ENCODE data around the gene TOMM6. TPM values are rescaled to one million over a fixed set of nuclear protein-coding genes. Genes with fewer than 3 reads are reported as not detected.
"Not testable (repeated sequence)": the region's sequence is repeated elsewhere in the genome, so short reads cannot be mapped to it uniquely, and the experiment has no call there.

Gene TOMM6
- total RNA-seq, 1 donor from 2014 or later, result 88.1 TPM

DNA sequence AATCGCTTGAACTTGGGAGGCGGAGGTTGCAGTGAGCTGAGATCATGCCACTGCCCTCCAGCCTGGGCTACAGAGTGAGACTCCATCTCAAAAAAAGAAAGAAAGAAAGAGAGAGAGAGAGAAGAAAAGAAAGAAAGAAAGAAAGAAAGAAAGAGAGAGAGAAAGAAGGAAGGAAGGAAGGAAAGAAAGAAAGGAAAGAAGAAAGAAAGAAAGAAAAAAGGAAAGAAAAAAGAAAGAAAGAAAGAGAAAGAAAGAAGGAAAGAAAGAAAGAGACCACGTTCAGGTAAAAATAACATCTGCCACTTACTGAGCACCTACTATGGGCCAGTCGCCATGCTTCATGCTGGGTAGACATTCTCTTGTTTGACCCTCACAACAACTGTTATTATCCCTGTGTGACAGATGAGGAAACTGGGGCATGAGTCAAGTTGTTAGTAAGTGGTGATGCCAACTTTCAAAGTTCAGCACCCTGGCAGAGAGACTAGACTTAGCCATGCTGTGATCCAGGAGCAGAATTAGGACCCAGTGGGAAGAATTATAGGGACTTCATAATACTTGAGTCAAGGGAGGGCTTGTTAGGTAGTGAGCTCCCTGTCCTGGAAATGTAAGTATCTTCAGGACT is 21.3 kb upstream of the TOMM6 start:
- not testable (repeated sequence) for DNase-seq

DNA sequence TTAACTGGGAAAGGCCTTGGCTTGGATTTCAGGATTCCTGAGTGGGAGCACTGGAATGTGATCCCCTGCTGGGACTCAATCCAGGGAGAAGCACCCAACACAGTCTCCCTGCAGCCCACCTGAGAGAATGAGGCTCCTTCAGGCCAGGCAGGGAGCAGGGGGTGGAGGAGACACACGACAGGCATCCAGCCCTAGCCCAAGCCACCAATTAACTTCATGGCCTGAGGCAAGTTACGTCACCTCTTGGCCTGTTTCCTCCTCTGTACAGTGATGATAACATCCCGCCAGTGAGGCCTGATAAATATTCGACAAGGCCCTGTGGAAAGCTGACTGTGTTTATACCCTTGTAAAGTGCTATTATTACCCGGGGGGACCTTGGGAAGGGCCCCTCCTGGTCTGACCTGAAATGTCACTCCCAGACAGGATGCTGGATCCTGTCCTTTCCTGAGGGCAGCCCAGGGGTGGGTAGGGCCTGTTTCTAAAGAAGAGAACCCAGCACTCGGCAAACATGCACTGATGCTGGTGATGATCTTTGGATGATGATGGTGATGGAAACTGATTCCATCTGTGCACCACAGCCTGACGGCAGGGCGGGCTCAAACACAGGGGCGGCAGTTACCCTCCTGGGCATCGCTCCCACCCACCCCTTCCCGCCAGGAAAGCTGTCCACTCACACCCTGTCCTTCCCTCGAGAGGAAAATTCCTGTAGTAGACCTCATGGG is 20.2 kb upstream of the TOMM6 start:
- DNase-seq, result peak; percentile 50

DNA sequence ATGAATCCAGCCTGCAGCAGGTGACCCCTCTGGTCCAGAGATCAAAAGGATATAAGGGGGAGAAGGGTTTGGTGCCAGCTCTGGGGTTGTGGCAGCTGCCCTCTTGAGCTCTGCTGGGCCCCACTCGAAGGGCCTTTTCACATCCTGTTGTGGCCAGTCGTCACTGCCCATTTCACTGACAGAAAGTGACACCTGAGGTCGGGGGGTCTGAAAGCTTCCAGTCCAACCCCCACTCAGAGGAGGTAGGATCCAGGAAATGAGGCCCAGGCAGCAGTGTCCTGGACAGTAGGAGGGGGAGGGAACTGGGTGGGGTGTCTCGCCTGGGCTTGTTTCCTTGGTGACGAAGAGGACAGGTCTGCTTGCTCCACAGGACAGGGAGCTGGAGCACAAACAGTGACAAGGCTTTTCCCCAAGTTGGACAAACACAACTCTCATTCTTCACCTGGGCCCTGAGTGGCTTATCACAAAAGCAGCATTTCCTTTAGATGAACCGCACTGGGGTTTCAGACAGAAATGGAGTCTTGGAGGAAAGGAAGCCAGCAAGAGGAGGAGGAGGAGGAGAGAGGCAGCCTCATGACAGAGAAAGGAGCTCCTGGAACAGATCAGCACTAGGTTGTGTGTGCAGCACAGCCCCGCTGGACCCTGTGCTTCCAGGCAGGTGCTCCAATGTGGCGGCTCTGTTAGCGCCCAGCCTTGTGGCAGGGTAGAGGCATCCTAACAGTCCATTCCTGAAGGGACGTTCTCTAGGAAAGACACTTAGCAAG is 18.8 kb upstream of the TOMM6 start:
- no peak for DNase-seq

DNA sequence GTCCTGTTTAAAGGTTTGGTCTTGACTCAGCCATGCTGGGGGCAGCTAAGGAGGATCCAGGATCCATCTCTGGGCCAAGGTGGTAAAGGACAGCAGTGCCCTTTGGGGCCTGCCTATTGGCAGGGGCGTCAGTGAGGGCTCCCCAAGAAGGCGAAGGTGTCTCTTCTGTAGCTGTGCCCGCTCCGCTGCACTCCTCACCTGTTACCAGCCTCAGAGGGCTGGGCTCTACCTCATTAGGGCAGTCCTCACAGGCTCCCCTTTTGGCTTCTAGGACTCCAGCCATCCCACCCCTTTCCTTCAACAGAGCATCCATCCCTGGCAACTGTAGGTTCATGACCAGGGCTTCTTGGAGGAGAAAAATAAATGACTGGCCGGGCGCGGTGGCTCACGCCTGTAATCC is 18.1 kb upstream of the TOMM6 start:
- no peak for DNase-seq

DNA sequence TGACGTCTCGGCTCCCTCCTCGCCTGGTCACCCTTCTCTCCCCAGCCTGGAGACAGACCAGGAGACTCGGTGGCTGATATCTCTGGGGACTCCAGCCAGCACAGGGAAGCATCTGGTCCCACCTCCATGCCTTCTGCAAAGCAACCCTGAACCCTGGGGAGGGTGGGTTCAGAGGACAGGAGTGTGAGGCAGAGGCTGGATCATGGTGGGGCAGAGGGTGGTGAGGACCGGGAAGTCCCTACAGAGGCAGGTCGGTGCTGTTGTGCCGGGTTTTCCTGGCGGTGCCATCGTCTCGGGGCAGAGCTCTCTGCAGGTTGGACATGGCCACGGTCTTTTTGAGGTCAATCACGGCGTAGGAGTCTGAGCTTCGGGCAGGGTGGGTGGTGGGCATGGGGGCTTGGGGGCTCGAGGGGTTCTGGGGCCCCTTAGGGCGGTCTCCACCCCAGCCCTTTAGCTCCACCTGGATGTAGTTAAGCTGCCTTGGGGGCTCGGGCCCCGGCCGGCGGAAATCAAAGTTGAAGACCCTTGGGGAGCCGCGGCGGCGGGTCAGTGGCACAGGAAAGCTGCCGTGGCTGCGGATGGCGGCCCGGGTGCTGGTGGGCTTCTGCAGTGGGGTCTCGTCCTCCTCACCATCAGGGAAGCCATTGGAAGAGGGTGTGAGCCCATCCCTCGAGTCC is 17.0 kb upstream of the TOMM6 start:
- DNase-seq, result no peak

- DNase-seq, result no peak
Observed at GRCh38 chr6:41771058-41771983, 16.2 kb upstream of the TOMM6 start.

DNA sequence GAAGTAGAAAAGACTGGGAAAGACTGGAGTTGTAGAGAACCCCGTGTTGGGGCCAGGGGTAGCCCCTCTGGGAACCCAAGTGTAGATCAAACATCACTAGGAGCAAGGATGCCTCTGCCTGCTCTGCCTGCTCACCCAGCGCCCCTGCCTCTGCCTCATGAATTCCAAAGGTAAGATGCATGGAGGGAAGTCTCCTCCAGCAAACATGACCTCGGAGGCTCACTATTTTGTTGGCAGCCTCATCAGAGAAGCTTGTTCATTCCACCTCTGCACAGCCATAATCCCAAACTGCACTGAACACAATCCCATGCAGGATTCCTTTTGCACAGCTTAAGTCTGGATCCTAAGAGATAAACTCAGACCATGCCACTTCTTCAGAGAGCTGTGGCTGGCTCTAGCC is 12.7 kb upstream of the TOMM6 start:
- no peak for DNase-seq

DNA sequence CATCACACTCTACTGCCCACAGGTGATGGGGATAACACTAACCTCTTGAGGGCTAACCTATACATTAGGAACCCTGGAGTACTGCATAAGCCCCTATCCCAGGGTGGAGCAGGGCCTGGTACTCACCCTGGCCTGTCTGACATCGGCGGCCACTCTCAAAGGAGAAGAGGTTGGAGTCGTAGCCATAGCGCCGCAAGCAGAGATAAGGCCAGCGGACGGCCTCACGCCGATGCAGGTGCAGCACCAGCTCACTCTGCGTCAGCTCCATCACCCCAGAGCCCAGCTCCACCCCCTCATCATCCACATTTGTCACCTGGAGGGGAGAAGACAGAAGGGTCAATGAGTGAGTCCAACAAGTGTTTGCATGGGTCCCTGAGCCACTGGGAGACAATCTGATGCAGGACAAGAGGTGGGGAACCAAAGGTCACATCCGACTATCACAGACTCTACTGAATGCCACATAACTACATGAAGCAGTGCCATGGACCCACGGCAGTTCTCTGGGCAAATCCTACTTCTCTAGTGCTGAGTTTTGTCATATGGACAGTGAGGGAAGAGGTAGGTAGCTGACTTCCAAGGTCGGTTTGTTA is 12.1 kb upstream of the TOMM6 start:
- no peak for DNase-seq

GRCh38 chr6:41777551-41778285 is 9.8 kb upstream of the TOMM6 start:
- no peak for DNase-seq

- DNase-seq, result no peak
Observed at GRCh38 chr6:41778895-41779294, 8.6 kb upstream of the TOMM6 start.

DNA sequence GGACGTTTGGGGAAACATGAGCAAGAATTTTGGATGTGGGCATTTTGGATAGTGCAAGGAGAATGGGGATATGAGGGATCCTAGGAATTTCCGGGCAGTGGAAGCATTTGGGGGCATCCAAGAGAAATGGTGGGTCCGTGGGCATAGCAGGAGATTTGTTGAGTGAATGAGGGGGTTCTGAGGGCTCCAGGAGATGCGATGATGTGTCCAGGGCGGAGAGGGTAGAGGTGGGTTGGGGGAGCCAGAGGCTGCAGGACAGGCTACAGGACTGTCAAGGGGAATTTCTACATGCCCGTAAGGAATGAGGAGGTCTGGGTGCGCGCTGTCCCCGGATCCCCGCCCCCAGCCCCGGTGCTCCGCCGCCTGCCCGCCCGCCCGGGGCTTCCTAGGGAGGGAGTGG is 8.2 kb upstream of the TOMM6 start:
- no peak for DNase-seq

DNA sequence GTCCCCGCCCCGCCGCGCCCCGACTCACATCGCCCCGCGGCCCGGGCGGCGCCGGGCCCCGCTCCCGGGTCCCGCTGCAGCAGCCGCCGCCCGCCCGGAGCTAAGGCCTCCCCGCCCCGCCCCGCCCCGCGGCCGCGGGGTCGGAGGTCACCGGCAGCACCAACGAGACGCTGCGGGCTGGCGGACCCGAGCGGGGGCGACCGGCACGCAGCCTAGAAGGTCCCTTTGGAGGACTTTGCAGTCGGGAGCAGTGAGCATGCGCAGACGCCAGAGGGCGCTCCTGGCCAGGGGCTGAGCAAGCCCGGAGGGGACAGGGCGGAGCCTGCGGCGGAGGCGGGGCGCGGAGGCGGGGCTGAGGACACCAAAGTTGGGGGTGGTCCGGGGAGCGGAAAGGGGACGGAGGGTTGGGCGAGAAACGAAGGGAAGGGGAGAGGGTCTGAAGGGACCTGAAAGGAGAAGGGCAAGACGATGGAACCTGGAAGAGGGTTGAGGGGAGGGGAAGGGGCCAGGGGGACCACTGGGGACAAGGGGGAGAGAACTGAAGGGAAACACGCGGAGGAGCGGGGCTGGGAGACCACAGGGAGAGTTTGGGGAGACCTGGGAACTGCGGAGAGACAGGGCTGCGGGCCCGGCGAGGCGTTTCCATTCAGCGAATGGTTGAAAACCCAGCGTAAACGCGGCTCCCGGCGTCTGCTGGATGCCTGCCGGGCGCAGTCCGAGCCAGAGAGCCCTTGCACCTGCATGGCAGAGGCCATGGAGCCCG is 7.5 kb upstream of the TOMM6 start, which contains the start of gene FRS3:
TSS of gene FRS3 (minus strand) at position 113 of the 763 bp plus-strand sequence. CDS start 2,913 bp downstream, outside the sequence.
- peak; percentile 99 for DNase-seq

DNA sequence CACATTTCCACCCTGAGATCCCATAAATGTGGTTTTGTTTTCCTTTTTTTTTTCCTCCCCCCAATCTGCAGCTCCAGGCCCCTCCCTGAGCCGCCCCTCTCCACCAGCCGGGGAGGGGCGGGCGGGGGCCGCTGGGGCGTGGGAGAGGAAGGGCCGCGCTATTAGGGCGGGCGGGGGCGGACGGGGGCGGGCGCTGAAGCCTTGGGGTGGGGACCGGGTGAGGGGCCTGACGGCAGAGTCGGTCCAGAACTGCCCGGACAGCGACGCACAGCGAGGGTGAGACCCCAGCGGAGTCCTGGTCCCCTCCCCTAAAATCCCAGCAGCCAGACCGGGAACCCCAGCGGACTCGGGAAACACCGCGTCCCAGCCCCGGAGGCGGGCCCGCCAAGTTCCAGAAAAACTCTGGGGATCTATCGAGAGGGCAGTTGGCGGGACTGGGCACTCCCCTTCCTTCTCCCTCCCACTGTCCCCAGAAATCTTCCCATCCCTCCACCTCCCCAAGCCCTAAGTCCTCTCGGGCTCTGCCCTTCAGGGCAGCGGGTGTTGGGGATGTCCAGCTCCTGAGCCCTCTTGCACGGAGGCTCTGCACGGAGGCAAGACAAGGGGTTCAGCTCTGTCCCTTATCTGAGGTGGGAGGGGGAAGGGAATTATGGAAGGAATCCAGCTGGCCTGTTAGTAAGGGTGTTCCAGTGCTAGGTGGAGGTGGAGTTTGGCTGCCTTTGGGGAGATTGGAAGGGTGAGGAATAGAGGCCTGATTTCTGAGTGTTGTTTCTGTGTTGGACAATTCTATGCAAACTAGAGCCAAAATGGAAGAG is 6.7 kb upstream of the TOMM6 start, which contains the start of gene PRICKLE4:
TSS of gene PRICKLE4 (plus strand) at position 232 of the 815 bp plus-strand sequence. CDS start 2,692 bp downstream, outside the sequence.
- DNase-seq, result peak; percentile 53

DNA sequence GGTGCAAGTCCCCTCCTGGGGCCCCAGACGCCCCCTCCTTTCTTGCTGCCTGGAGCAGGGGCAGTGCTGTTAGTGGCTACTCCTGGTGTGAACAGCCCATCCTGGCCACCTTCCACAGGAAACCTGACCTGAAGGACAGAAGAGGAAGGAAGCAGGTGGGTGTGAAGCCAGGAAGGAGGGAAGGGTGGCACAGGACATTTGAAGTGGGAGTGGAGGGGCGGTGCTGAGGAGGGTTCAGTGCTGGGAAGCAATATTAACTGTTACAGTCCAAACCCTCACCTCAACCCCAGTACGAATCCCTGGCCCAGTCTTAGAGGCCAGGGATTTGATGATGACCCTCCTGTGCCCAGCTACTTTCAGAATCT is 6.1 kb upstream of the TOMM6 start:
- DNase-seq, result no peak

- no peak for DNase-seq
Observed at GRCh38 chr6:41783106-41783780, 4.3 kb upstream of the TOMM6 start.

DNA sequence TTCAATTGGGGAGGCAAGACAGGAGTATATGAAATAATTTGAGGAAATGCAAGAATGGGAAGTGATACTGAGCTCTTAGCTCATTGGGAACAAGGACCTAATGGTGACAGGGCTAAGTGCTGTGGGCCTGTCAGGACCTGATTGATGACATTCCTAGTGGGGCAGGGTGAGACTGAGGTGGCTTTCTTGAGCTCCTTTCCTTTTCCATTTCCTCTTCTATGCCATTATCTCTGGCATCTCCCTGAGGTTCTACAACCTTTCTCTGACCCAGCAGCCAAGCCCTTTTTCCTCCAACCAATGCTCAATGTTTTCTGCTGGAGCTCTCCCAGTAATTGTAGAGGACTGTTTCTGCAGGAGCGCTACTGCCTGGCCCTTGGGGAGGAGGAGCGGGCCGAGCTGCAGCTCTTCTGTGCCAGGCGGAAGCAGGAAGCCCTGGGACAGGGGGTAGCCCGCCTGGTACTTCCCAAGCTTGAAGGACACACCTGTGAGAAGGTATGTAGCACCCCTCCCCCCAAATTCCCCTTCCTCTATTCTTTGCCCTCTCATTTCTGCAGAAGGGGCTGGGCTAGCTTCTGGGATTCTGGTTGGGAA is 2.8 kb upstream of the TOMM6 start:
- no peak for DNase-seq

DNA sequence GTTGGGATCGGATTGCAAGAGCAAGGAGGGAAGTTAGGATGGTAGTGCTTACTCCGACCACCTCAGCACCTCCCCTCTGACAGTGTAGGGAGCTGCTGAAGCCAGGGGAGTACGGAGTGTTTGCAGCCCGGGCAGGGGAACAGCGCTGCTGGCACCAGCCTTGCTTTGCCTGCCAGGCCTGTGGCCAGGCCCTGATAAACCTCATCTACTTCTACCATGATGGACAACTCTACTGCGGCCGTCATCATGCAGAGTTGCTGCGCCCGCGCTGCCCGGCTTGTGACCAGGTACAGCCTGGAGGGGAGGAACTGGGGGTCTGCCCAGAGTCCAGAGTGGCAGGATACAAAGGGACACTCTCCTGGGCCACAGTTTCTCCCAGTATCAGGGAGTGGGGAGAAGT is 2.2 kb upstream of the TOMM6 start:
- no peak for DNase-seq

All from tongue (tissue), 2 donors.